Neural cell (in vitro differentiated cells): ENCODE data around the gene SLC4A5. TPM values are rescaled to one million over a fixed set of nuclear protein-coding genes. Genes with fewer than 3 reads are reported as not detected.

Experiments used
- H2AFZ ChIP-seq: fragments of 200-600, 300-800 bp; sonication (generic), shearing (Covaris generic); 2 replicates; pipeline ENCODE4 v1.6.0; 2014; ENCODE audit warnings: low read depth, mild to moderate bottlenecking, antibody characterized with exemption, low read length, moderate library complexity
- H3F3A ChIP-seq: fragments of 200-600 bp; shearing (Covaris generic); 2 replicates; pipeline ENCODE4 v1.6.1; 2016; ENCODE audit warnings: mild to moderate bottlenecking, moderate library complexity, mixed read lengths, antibody characterized with exemption, low read length; ENCODE audit not compliant: insufficient read depth, poor library complexity, severe bottlenecking
- H3K27ac ChIP-seq: fragments of 200-600, 300-800 bp; sonication (generic), shearing (Covaris generic); 2 replicates; pipeline ENCODE4 v1.5.1; 2014; ENCODE audit warnings: mild to moderate bottlenecking, low read length, moderate library complexity
- H3K27me3 ChIP-seq: fragments of 300-800, 200-600 bp; sonication (generic), shearing (Covaris generic); 2 replicates; pipeline ENCODE4 v1.6.0; 2014; ENCODE audit warnings: mild to moderate bottlenecking, low read depth, low read length, moderate library complexity; ENCODE audit not compliant: insufficient read depth
- H3K36me3 ChIP-seq: fragments of 300-800, 200-600 bp; sonication (generic), shearing (Covaris generic); 2 replicates; pipeline ENCODE4 v1.5.1; 2014; ENCODE audit warnings: mild to moderate bottlenecking, antibody characterized with exemption, low read length, moderate library complexity; ENCODE audit not compliant: insufficient read depth
- H3K4me2 ChIP-seq: fragments of 300-800, 200-600 bp; sonication (generic), shearing (Covaris generic); 2 replicates; pipeline ENCODE4 v1.6.0; 2014; ENCODE audit warnings: mild to moderate bottlenecking, low read length
- H3K4me3 ChIP-seq: fragments of 300-800, 200-600 bp; sonication (generic), shearing (Covaris generic); 2 replicates; pipeline ENCODE4 v1.5.1; 2014; ENCODE audit warnings: mild to moderate bottlenecking, low read length, moderate library complexity
- H3K79me2 ChIP-seq: fragments of 200-600 bp; shearing (Covaris generic); replicated peaks from 2 replicates; pipeline ENCODE4 v1.6.0; 2014; ENCODE audit warnings: mild to moderate bottlenecking, low read length, moderate library complexity; ENCODE audit not compliant: insufficient read depth
- H3K9ac ChIP-seq: fragments of 300-800, 200-600 bp; sonication (generic), shearing (Covaris generic); 2 replicates; pipeline ENCODE4 v1.6.1; 2016; ENCODE audit warnings: mild to moderate bottlenecking, low read length, mixed read lengths
- H3K9me2 ChIP-seq: fragments of 200-600 bp; shearing (Covaris generic); 2 replicates; pipeline ENCODE4 v1.6.1; 2016; ENCODE audit warnings: mild to moderate bottlenecking, low read length, mixed read lengths; ENCODE audit not compliant: insufficient read depth
- H3K9me3 ChIP-seq: fragments of 200-600, 300-800 bp; sonication (generic), shearing (Covaris generic); 2 replicates; pipeline ENCODE4 v1.6.1; 2016; ENCODE audit warnings: mild to moderate bottlenecking, mixed run types, low read length, moderate library complexity, mixed read lengths
- H4K20me1 ChIP-seq: fragments of 200-600 bp; shearing (Covaris generic); 2 replicates; pipeline ENCODE4 v1.6.1; 2016; ENCODE audit warnings: mild to moderate bottlenecking, mixed run types; ENCODE audit not compliant: insufficient read depth
- EP300 ChIP-seq: fragments of 450-650 bp; conservative IDR thresholded peaks from 2 replicates; pipeline ENCODE4 v1.6.1; 2014; ENCODE audit warnings: antibody characterized with exemption, mild to moderate bottlenecking, moderate library complexity; ENCODE audit not compliant: poor library complexity, severe bottlenecking
- MXI1 ChIP-seq: fragments of 450-650 bp; conservative IDR thresholded peaks from 2 replicates; pipeline ENCODE4 v1.6.1; 2014; ENCODE audit warnings: antibody characterized with exemption, mild to moderate bottlenecking; ENCODE audit not compliant: poor library complexity, severe bottlenecking
- REST ChIP-seq: IDR thresholded peaks from 2 replicates; pipeline ENCODE4 v1.6.1; 2012; ENCODE audit warnings: borderline replicate concordance
- SMC3 ChIP-seq: fragments of 450-650 bp; conservative IDR thresholded peaks from 2 replicates; pipeline ENCODE4 v1.6.1; 2014; ENCODE audit warnings: antibody characterized with exemption, mild to moderate bottlenecking, moderate library complexity; ENCODE audit not compliant: poor library complexity
- TAF1 ChIP-seq: IDR thresholded peaks from 2 replicates; pipeline ENCODE4 v1.6.1; 2012; ENCODE audit warnings: low read depth
- polyA plus RNA-seq: library from polyadenylated mRNA; depleted of rRNA; stranded (reverse); fragments of >200 nt; gene quantifications from 2 replicates; pipeline ENCODE4 v1.2.3, GENCODE V29; 2014
- TF ChIP-seq, protein P1 (sequence below): fragments of 450-650 bp; IDR thresholded peaks from 2 replicates; pipeline ENCODE4 v1.5.1; 2014; ENCODE audit warnings: antibody characterized with exemption, mild to moderate bottlenecking, moderate library complexity; ENCODE audit not compliant: poor library complexity, severe bottlenecking

SLC4A5 gene
- polyA plus RNA-seq, 1 donor from 2014 or later, result 3.9 TPM

- TF ChIP-seq SMC3 (no peak), REST (no peak), TAF1 (no peak), MXI1 (no peak)
- TF ChIP-seq, protein P1, sequence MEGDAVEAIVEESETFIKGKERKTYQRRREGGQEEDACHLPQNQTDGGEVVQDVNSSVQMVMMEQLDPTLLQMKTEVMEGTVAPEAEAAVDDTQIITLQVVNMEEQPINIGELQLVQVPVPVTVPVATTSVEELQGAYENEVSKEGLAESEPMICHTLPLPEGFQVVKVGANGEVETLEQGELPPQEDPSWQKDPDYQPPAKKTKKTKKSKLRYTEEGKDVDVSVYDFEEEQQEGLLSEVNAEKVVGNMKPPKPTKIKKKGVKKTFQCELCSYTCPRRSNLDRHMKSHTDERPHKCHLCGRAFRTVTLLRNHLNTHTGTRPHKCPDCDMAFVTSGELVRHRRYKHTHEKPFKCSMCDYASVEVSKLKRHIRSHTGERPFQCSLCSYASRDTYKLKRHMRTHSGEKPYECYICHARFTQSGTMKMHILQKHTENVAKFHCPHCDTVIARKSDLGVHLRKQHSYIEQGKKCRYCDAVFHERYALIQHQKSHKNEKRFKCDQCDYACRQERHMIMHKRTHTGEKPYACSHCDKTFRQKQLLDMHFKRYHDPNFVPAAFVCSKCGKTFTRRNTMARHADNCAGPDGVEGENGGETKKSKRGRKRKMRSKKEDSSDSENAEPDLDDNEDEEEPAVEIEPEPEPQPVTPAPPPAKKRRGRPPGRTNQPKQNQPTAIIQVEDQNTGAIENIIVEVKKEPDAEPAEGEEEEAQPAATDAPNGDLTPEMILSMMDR, result no peak
- Histone ChIP-seq H3K27ac (no peak overlapping the region), H3K4me3 (no peak overlapping the region), H4K20me1 (no peaks in the 10 kb centered on the region), H3K9me3 (no peaks in the 10 kb centered on the region), H3K9ac (no peak overlapping the region), H3K36me3 (no peaks in the 10 kb centered on the region), H3F3A (no peaks in the 10 kb centered on the region), H3K9me2 (no peaks in the 10 kb centered on the region), H3K27me3 (no peaks in the 10 kb centered on the region), H2AFZ (no peak overlapping the region), H3K79me2 (no peaks in the 10 kb centered on the region), H3K4me2 (no peak overlapping the region)
Observed at GRCh38 chr2:74253971-74254310, 89.3 kb downstream of the SLC4A5 start.

GRCh38 chr2:74253306-74253970, 89.8 kb downstream of the SLC4A5 start:
- no peaks in the 10 kb centered on the region for H3K9me3 ChIP-seq
- no peaks in the 10 kb centered on the region for H3K27me3 ChIP-seq
- no peak overlapping the region for H3K4me3 ChIP-seq
- no peaks in the 10 kb centered on the region for H3K9me2 ChIP-seq
- H3K79me2 ChIP-seq, result no peaks in the 10 kb centered on the region
- H3F3A ChIP-seq, result no peaks in the 10 kb centered on the region
- no peak overlapping the region for H2AFZ ChIP-seq
- no peaks in the 10 kb centered on the region for H3K36me3 ChIP-seq
- no peak overlapping the region for H3K9ac ChIP-seq
- H4K20me1 ChIP-seq, result no peaks in the 10 kb centered on the region
- TF ChIP-seq SMC3, result no peak
- no peak for TF ChIP-seq TAF1
- no peak for TF ChIP-seq EP300
- no peak for TF ChIP-seq REST
- H3K27ac ChIP-seq, result no peak overlapping the region
- no peak overlapping the region for H3K4me2 ChIP-seq
